ENCODE data around the gene BTBD1.
"Not testable (repeated sequence)": the region's sequence is repeated elsewhere in the genome, so short reads cannot be mapped to it uniquely, and the experiment has no call there.

The BTBD1 gene

GRCh38 chr15:83094583-83094982, 27.5 kb upstream of the BTBD1 start:
- no peak for DNase-seq (ENCODE audit: low read depth in 2 of 2)

- DNase-seq (ENCODE audit: low read depth in 2 of 2) = no peak
Observed at GRCh38 chr15:83092309-83092976, 25.4 kb upstream of the BTBD1 start.

GRCh38 chr15:83091965-83092308, 24.9 kb upstream of the BTBD1 start:
- DNase-seq (ENCODE audit: low read depth in 2 of 2) = not testable (repeated sequence)

- no peak for DNase-seq (ENCODE audit: low read depth in 2 of 2)
Observed at GRCh38 chr15:83090465-83090864, 23.4 kb upstream of the BTBD1 start.

GRCh38 chr15:83088876-83089275, 21.8 kb upstream of the BTBD1 start:
- no peak for DNase-seq (ENCODE audit: low read depth in 2 of 2)

GRCh38 chr15:83087576-83087975, 20.5 kb upstream of the BTBD1 start:
- no peak for DNase-seq (ENCODE audit: low read depth in 2 of 2)

GRCh38 chr15:83085864-83086552, 19.0 kb upstream of the BTBD1 start:
- not testable (repeated sequence) for DNase-seq (ENCODE audit: low read depth in 2 of 2)

GRCh38 chr15:83085461-83085860, 18.4 kb upstream of the BTBD1 start:
- not testable (repeated sequence) for DNase-seq (ENCODE audit: low read depth in 2 of 2)

GRCh38 chr15:83082730-83083386, 15.8 kb upstream of the BTBD1 start:
- no peak for DNase-seq (ENCODE audit: low read depth in 2 of 2)

GRCh38 chr15:83081256-83082014, 14.4 kb upstream of the BTBD1 start:
- no peak for DNase-seq (ENCODE audit: low read depth in 2 of 2)

GRCh38 chr15:83078712-83079111, 11.7 kb upstream of the BTBD1 start:
- DNase-seq (ENCODE audit: low read depth in 2 of 2) = no peak

- no peak for DNase-seq (ENCODE audit: low read depth in 2 of 2)
Observed at GRCh38 chr15:83077491-83078230, 10.6 kb upstream of the BTBD1 start.

- peak in 1 of 2 donors; percentile 24 for DNase-seq (ENCODE audit: low read depth in 2 of 2)
Observed at GRCh38 chr15:83069211-83069642, 2.2 kb upstream of the BTBD1 start.

- no peak for DNase-seq (ENCODE audit: low read depth in 2 of 2)
Observed at GRCh38 chr15:83068054-83068453, 1.0 kb upstream of the BTBD1 start.

- DNase-seq (ENCODE audit: low read depth in 2 of 2) = no peak
Observed at GRCh38 chr15:83067638-83067962, 548 bp upstream of the BTBD1 start.

GRCh38 chr15:83066034-83066733, 868 bp downstream of the BTBD1 start:
- no peak for DNase-seq (ENCODE audit: low read depth in 2 of 2)

- no peak for DNase-seq (ENCODE audit: low read depth in 2 of 2)
Observed at GRCh38 chr15:83065431-83065830, 1.6 kb downstream of the BTBD1 start.

- no peak for DNase-seq (ENCODE audit: low read depth in 2 of 2)
Observed at GRCh38 chr15:83064859-83065258, 2.2 kb downstream of the BTBD1 start.

GRCh38 chr15:83063551-83063950, 3.5 kb downstream of the BTBD1 start:
- DNase-seq (ENCODE audit: low read depth in 2 of 2) = no peak

GRCh38 chr15:83062768-83063180, 4.3 kb downstream of the BTBD1 start:
- DNase-seq (ENCODE audit: low read depth in 2 of 2) = no peak

GRCh38 chr15:83061680-83062079, 5.4 kb downstream of the BTBD1 start:
- no peak for DNase-seq (ENCODE audit: low read depth in 2 of 2)

Data from stimulated activated CD8-positive, alpha-beta memory T cell treated with anti-CD3 and anti-CD28 coated beads, Interleukin-15, amount 100 ng/mL, for 48 hours (primary cell).